Activated naive CD4-positive, alpha-beta T cell treated with anti-CD3 and anti-CD28 coated beads, Interleukin-2, amount 50 U/mL, for 24 hours (primary cell): ENCODE measurements around the gene MARCKSL1.

ENCODE experiments used
- H3K27ac Mint-ChIP-seq: one replicate; pipeline ENCODE4 v1.8.0; 2021; ENCODE audit warnings: mild to moderate bottlenecking, mixed read lengths
- H3K27me3 Mint-ChIP-seq: one replicate; pipeline ENCODE4 v1.8.0; 2021; ENCODE audit warnings: mixed read lengths
- H3K36me3 Mint-ChIP-seq: one replicate; pipeline ENCODE4 v1.8.0; 2021; ENCODE audit warnings: mixed read lengths
- H3K4me1 Mint-ChIP-seq: one replicate; pipeline ENCODE4 v1.8.0; 2021; ENCODE audit warnings: mixed read lengths
- H3K4me3 Mint-ChIP-seq: one replicate; pipeline ENCODE4 v1.8.0; 2021; ENCODE audit warnings: mild to moderate bottlenecking, mixed read lengths
- H3K9me3 Mint-ChIP-seq: one replicate; pipeline ENCODE4 v1.8.0; 2021; ENCODE audit warnings: mixed read lengths

Gene MARCKSL1

GRCh38 chr1:32335790-32336590, at the start of gene MARCKSL1:
Gene MARCKSL1 (minus strand): TSS chr1:32336233. CDS start chr1:32336033, 200 bp downstream.
- no peaks in the 10 kb centered on the region for H3K27me3 Mint-ChIP-seq
- H3K4me1 Mint-ChIP-seq = peaks cover 49% of the 10 kb centered on the region
- H3K4me3 Mint-ChIP-seq = peak within 1 kb of the TSS; percentile 91
- H3K36me3 Mint-ChIP-seq = peaks cover 4% of the 10 kb centered on the region
- no peaks in the 10 kb centered on the region for H3K9me3 Mint-ChIP-seq
- H3K27ac Mint-ChIP-seq = peak within 1 kb of the TSS; percentile 91

- Mint-ChIP-seq H3K27me3 (no peaks in the 10 kb centered on the region), H3K27ac (no peak overlapping the region), H3K36me3 (peaks cover 17% of the 10 kb centered on the region), H3K4me1 (peaks cover 6% of the 10 kb centered on the region), H3K9me3 (no peaks in the 10 kb centered on the region), H3K4me3 (no peak overlapping the region)
Measured at GRCh38 chr1:32380057-32380456, 44.0 kb upstream of the MARCKSL1 start.

GRCh38 chr1:32377541-32378220, 41.6 kb upstream of the MARCKSL1 start:
- Mint-ChIP-seq H3K4me1 (peaks cover 13% of the 10 kb centered on the region), H3K9me3 (no peaks in the 10 kb centered on the region), H3K27ac (peak overlapping the region; percentile 83), H3K27me3 (no peaks in the 10 kb centered on the region), H3K36me3 (peaks cover 18% of the 10 kb centered on the region), H3K4me3 (peak overlapping the region; percentile 15)

- H3K27me3 Mint-ChIP-seq = no peaks in the 10 kb centered on the region
- H3K4me1 Mint-ChIP-seq = peaks cover 25% of the 10 kb centered on the region
- H3K4me3 Mint-ChIP-seq = no peak overlapping the region
- H3K36me3 Mint-ChIP-seq = peaks cover 20% of the 10 kb centered on the region
- H3K9me3 Mint-ChIP-seq = no peaks in the 10 kb centered on the region
- no peak overlapping the region for H3K27ac Mint-ChIP-seq
Measured at GRCh38 chr1:32376199-32376598, 40.2 kb upstream of the MARCKSL1 start.

- H3K27ac Mint-ChIP-seq = peak overlapping the region; percentile 23
- H3K4me3 Mint-ChIP-seq = no peak overlapping the region
- no peaks in the 10 kb centered on the region for H3K27me3 Mint-ChIP-seq
- H3K36me3 Mint-ChIP-seq = peaks cover 12% of the 10 kb centered on the region
- H3K4me1 Mint-ChIP-seq = peaks cover 20% of the 10 kb centered on the region
- H3K9me3 Mint-ChIP-seq = no peaks in the 10 kb centered on the region
Measured at GRCh38 chr1:32373996-32374592, 38.1 kb upstream of the MARCKSL1 start.

- peak overlapping the region; percentile 76 for H3K27ac Mint-ChIP-seq
- H3K4me1 Mint-ChIP-seq = peaks cover 20% of the 10 kb centered on the region
- no peaks in the 10 kb centered on the region for H3K9me3 Mint-ChIP-seq
- no peaks in the 10 kb centered on the region for H3K27me3 Mint-ChIP-seq
- H3K4me3 Mint-ChIP-seq = no peak overlapping the region
- peaks cover 6% of the 10 kb centered on the region for H3K36me3 Mint-ChIP-seq
Measured at GRCh38 chr1:32372149-32372756, 36.2 kb upstream of the MARCKSL1 start.

- no peaks in the 10 kb centered on the region for H3K27me3 Mint-ChIP-seq
- no peak overlapping the region for H3K27ac Mint-ChIP-seq
- H3K4me3 Mint-ChIP-seq = no peak overlapping the region
- H3K9me3 Mint-ChIP-seq = no peaks in the 10 kb centered on the region
- peaks cover 17% of the 10 kb centered on the region for H3K4me1 Mint-ChIP-seq
- peaks cover 7% of the 10 kb centered on the region for H3K36me3 Mint-ChIP-seq
Measured at GRCh38 chr1:32367912-32368635, 32.0 kb upstream of the MARCKSL1 start.

GRCh38 chr1:32365445-32365844, 29.4 kb upstream of the MARCKSL1 start:
- no peaks in the 10 kb centered on the region for H3K9me3 Mint-ChIP-seq
- peaks cover 5% of the 10 kb centered on the region for H3K36me3 Mint-ChIP-seq
- peaks cover 12% of the 10 kb centered on the region for H3K4me1 Mint-ChIP-seq
- H3K27ac Mint-ChIP-seq = no peak overlapping the region
- H3K27me3 Mint-ChIP-seq = no peaks in the 10 kb centered on the region
- H3K4me3 Mint-ChIP-seq = no peak overlapping the region

GRCh38 chr1:32364836-32365235, 28.8 kb upstream of the MARCKSL1 start:
- Mint-ChIP-seq H3K36me3 (peaks cover 5% of the 10 kb centered on the region), H3K27ac (no peak overlapping the region), H3K4me1 (peaks cover 16% of the 10 kb centered on the region), H3K9me3 (no peaks in the 10 kb centered on the region), H3K27me3 (no peaks in the 10 kb centered on the region), H3K4me3 (no peak overlapping the region)

GRCh38 chr1:32363713-32364112, 27.7 kb upstream of the MARCKSL1 start:
- H3K9me3 Mint-ChIP-seq = no peaks in the 10 kb centered on the region
- H3K27me3 Mint-ChIP-seq = no peaks in the 10 kb centered on the region
- peaks cover 22% of the 10 kb centered on the region for H3K4me1 Mint-ChIP-seq
- H3K27ac Mint-ChIP-seq = no peak overlapping the region
- H3K4me3 Mint-ChIP-seq = no peak overlapping the region
- H3K36me3 Mint-ChIP-seq = peaks cover 5% of the 10 kb centered on the region

GRCh38 chr1:32362474-32363313, 26.7 kb upstream of the MARCKSL1 start, which contains the start of the genes FAM229A and TSSK3:
Gene FAM229A (minus strand): TSS chr1:32362485. CDS start chr1:32362091, 394 bp downstream.
Gene TSSK3 (plus strand): TSS chr1:32362539. CDS start chr1:32362702, 163 bp downstream.
- Mint-ChIP-seq H3K4me3 (peak within 1 kb of the TSS; percentile 52), H3K27ac (peak within 1 kb of the TSS; percentile 35), H3K27me3 (no peaks in the 10 kb centered on the region), H3K4me1 (peaks cover 26% of the 10 kb centered on the region), H3K36me3 (peaks cover 5% of the 10 kb centered on the region), H3K9me3 (no peaks in the 10 kb centered on the region)

- Mint-ChIP-seq H3K36me3 (peaks cover 5% of the 10 kb centered on the region), H3K27me3 (no peaks in the 10 kb centered on the region), H3K4me3 (peak overlapping the region; percentile 52), H3K9me3 (no peaks in the 10 kb centered on the region), H3K27ac (no peak overlapping the region), H3K4me1 (peaks cover 26% of the 10 kb centered on the region)
Measured at GRCh38 chr1:32361674-32362473, 25.8 kb upstream of the MARCKSL1 start.

- no peaks in the 10 kb centered on the region for H3K9me3 Mint-ChIP-seq
- H3K36me3 Mint-ChIP-seq = peaks cover 5% of the 10 kb centered on the region
- H3K4me1 Mint-ChIP-seq = peaks cover 26% of the 10 kb centered on the region
- H3K27me3 Mint-ChIP-seq = no peaks in the 10 kb centered on the region
- H3K4me3 Mint-ChIP-seq = no peak overlapping the region
- no peak overlapping the region for H3K27ac Mint-ChIP-seq
Measured at GRCh38 chr1:32361308-32361673, 25.3 kb upstream of the MARCKSL1 start.

GRCh38 chr1:32358435-32358834, 22.4 kb upstream of the MARCKSL1 start:
- Mint-ChIP-seq H3K27me3 (no peaks in the 10 kb centered on the region), H3K27ac (no peak overlapping the region), H3K9me3 (no peaks in the 10 kb centered on the region), H3K4me1 (peaks cover 34% of the 10 kb centered on the region), H3K4me3 (no peak overlapping the region), H3K36me3 (peaks cover 3% of the 10 kb centered on the region)
